ENCODE measurements around the gene LAMB4.

The LAMB4 gene

GRCh38 chr7:108016841-108017775 lies 113.1 kb downstream of the LAMB4 start:
- ChIA-PET POLR2A (interaction anchor here (1.2 to 1.8 kb wide), 3 partner anchors 14 to 274 kb away, joined by 4 to 9 read pairs (median 4); partner anchors contain the start of gene LAMB1), CTCF (interaction anchor here (0.6 to 1.6 kb wide), 12 partner anchors 8 to 420 kb away, joined by 3 to 9 read pairs (median 3); partner anchors contain the start of gene LAMB1)
- DNase-seq (ENCODE audit: extremely low spot score), result peak; percentile 49
- TF ChIP-seq NFRKB (IDR thresholded peaks at IDR 0.05) (no peak), PKNOX1 (IDR thresholded peaks at IDR 0.05) (peak; percentile 30; the same call in 1 of the 2 replicates)

DNA sequence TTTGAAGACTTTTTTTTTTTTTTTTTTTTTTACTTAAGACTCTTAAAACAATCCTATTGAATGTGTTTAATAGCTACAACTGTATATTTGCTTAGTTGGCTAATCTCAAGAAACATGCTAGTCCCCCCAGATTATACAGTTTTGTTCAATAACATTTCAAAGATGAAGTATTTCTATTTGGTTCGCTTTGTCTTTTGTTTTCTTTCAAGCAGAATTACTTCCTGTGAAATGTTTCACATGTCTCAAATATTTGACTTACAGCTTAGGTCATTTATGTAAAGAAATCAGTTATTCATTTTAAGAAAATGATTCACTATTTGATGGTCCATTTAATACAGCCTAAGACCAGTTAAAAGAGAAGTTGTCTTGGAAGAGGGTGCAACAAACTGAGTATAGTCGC lies 114.4 kb downstream of the LAMB4 start:
- ChIA-PET CTCF (interaction anchor here (0.6 to 1.6 kb wide), 4 partner anchors 9 to 99 kb away, joined by 3 to 7 read pairs (median 4); no protein-coding TSS in a partner anchor), POLR2A (interaction anchor here (1.4 kb wide), 1 partner anchor 22 kb away, joined by 4 read pairs; no protein-coding TSS in a partner anchor)
- no peak for DNase-seq (ENCODE audit: extremely low spot score)
- TF ChIP-seq L3MBTL2 (conservative IDR thresholded peaks at IDR 0.05) (no peak), CTBP1 (IDR thresholded peaks at IDR 0.05; ENCODE audit: borderline replicate concordance) (no peak), ARNT (IDR thresholded peaks at IDR 0.05) (no peak), BHLHE40 (IDR thresholded peaks at IDR 0.05; ENCODE audit: borderline replicate concordance) (no peak), ELF4 (IDR thresholded peaks at IDR 0.05) (no peak), PKNOX1 (IDR thresholded peaks at IDR 0.05) (no peak), SP1 (IDR thresholded peaks at IDR 0.05) (no peak), NFRKB (IDR thresholded peaks at IDR 0.05) (no peak), ZNF384 (IDR thresholded peaks at IDR 0.05) (no peak), FOXK2 (IDR thresholded peaks at IDR 0.05) (no peak), SUZ12 (IDR thresholded peaks at IDR 0.05) (no peak), HDGF (IDR thresholded peaks at IDR 0.05; ENCODE audit: borderline replicate concordance) (no peak), FOXA1 (IDR thresholded peaks at IDR 0.05) (no peak), TARDBP (IDR thresholded peaks at IDR 0.05) (no peak)

GRCh38 chr7:108014747-108015682 lies 115.1 kb downstream of the LAMB4 start:
- TF ChIP-seq ZNF384 (IDR thresholded peaks at IDR 0.05) (no peak), NFRKB (IDR thresholded peaks at IDR 0.05) (no peak), SUZ12 (IDR thresholded peaks at IDR 0.05) (no peak), PKNOX1 (IDR thresholded peaks at IDR 0.05) (no peak), LEF1 (IDR thresholded peaks at IDR 0.05; ENCODE audit: borderline replicate concordance) (no peak), ARNT (IDR thresholded peaks at IDR 0.05) (no peak), SP1 (IDR thresholded peaks at IDR 0.05) (no peak), FOXK2 (IDR thresholded peaks at IDR 0.05) (no peak), L3MBTL2 (conservative IDR thresholded peaks at IDR 0.05) (no peak), FOXM1 (IDR thresholded peaks at IDR 0.05; ENCODE audit: borderline replicate concordance) (no peak), BHLHE40 (IDR thresholded peaks at IDR 0.05; ENCODE audit: borderline replicate concordance) (no peak), ELF4 (IDR thresholded peaks at IDR 0.05) (no peak)
- ChIA-PET CTCF (interaction anchor here (0.7 kb wide), 1 partner anchor 99 kb away, joined by 3 read pairs; no protein-coding TSS in a partner anchor), POLR2A (no interaction called here)
- no peak for DNase-seq (ENCODE audit: extremely low spot score)

DNA sequence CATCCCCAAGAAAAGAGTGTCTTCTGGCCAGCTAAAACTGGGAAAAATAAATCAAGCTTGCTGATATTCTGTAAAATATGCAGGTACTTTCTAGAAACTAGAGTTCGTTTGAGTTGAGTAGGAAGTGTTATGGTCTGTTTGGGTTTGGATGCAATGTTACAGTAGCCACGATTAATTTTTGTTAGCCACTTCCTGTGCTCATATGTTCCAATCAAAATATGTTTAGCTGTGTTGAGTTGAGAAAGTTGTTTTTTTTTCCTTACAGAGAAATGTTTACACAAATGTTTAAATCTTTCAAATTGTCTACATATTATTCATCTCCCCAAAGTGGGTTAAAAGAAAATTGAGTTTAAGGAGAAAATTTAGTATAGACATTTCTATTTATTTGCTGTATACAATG lies 115.9 kb downstream of the LAMB4 start:
- CTCF ChIA-PET, result no interaction called here
- POLR2A ChIA-PET, result no interaction called here
- no peak for DNase-seq (ENCODE audit: extremely low spot score)
- no peak for TF ChIP-seq FOXK2 (IDR thresholded peaks at IDR 0.05)
- TF ChIP-seq PKNOX1 (IDR thresholded peaks at IDR 0.05), result no peak
- no peak for TF ChIP-seq ZNF384 (IDR thresholded peaks at IDR 0.05)
- no peak for TF ChIP-seq SUZ12 (IDR thresholded peaks at IDR 0.05)
- TF ChIP-seq ARNT (IDR thresholded peaks at IDR 0.05), result no peak
- TF ChIP-seq NFRKB (IDR thresholded peaks at IDR 0.05), result no peak
- TF ChIP-seq L3MBTL2 (conservative IDR thresholded peaks at IDR 0.05), result no peak
- TF ChIP-seq LEF1 (IDR thresholded peaks at IDR 0.05; ENCODE audit: borderline replicate concordance), result no peak
- TF ChIP-seq BHLHE40 (IDR thresholded peaks at IDR 0.05; ENCODE audit: borderline replicate concordance), result no peak
- no peak for TF ChIP-seq FOXM1 (IDR thresholded peaks at IDR 0.05; ENCODE audit: borderline replicate concordance)
